Astrocyte of the cerebellum (primary cell): ENCODE data around the gene C1orf198.
A peak's percentile ranks its signal among the peaks of the same experiment; 100 is the strongest.

Source experiments
- DNase-seq: peaks from one replicate; pipeline ENCODE4 v3.0.0-alpha.2; 2011; ENCODE audit warnings: low read depth
- H3K4me3 ChIP-seq: 2 replicates; pipeline ENCODE4 v1.5.1; 2011; ENCODE audit warnings: mild to moderate bottlenecking, low read depth, low read length, moderate library complexity
- in situ Hi-C: cut with HindIII; loops from 2 replicates; pipeline ENCODE4 v1.10.0; 2017; ENCODE audit warnings: low sequenced_read_pairs
- TF ChIP-seq, protein P1 (sequence below): IDR thresholded peaks from 2 replicates; pipeline ENCODE4 v1.5.1; 2012; ENCODE audit warnings: low read length, low read depth, moderate library complexity, mild to moderate bottlenecking; ENCODE audit errors: missing control alignments

The C1orf198 gene

DNA sequence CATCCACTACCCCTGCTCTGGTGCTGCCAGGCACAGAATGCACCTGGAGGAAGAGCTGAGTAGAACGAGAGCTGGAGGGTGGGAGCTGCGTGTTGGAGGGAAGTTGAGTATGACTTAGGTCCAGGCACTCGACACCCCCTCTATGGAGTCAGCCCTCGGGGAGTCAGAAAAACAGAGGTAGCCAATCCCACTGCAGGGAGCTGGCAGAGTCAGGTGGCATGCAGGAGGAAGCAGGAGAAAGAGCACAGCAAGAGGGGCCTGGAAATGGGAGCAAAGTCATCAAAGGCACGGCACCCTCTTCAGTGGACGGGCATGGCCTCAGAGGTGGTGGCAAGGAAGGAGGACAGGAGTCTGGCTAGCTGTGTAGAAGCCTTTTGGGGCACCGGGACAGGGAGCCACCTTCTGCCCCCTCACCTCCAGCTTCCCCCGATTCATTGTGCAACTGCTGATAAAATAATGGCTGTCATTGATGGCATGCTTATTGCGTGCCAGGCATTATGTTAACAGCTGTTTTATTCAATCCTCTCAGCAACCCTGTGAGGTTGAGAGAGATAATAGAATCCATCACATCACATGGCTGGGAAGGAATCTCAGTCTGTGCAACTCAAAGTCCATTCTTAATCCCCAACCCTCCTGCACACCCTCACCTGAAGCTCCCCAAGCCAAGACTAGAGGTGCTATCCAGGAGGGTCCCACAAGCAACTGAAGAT lies 42.0 kb downstream of the C1orf198 start:
- in situ Hi-C loops: no loop called here

DNA sequence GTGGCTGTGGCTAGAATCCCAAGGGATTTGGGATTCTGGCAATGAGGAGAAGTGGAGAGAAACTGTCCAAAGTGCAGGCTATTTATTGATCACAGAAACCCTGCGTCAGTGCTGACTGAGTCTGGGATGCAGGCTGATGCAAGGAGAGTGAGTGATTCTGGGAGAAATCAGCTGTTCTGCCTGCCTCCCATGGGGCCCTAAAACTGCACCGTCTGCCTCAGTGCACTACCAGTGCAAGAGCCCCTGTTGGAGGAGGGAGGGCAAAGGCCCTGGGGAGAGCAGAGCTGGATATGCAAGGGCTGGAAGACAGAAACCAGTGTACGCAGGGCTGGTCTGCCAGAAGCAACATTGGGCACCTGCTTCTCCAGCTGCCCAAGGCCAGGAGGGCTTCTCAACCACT lies 42.6 kb downstream of the C1orf198 start:
- no peak overlapping the region for H3K4me3 ChIP-seq
- in situ Hi-C loops: no loop called here
- TF ChIP-seq, protein P1, sequence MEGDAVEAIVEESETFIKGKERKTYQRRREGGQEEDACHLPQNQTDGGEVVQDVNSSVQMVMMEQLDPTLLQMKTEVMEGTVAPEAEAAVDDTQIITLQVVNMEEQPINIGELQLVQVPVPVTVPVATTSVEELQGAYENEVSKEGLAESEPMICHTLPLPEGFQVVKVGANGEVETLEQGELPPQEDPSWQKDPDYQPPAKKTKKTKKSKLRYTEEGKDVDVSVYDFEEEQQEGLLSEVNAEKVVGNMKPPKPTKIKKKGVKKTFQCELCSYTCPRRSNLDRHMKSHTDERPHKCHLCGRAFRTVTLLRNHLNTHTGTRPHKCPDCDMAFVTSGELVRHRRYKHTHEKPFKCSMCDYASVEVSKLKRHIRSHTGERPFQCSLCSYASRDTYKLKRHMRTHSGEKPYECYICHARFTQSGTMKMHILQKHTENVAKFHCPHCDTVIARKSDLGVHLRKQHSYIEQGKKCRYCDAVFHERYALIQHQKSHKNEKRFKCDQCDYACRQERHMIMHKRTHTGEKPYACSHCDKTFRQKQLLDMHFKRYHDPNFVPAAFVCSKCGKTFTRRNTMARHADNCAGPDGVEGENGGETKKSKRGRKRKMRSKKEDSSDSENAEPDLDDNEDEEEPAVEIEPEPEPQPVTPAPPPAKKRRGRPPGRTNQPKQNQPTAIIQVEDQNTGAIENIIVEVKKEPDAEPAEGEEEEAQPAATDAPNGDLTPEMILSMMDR: no peak
- no peak for DNase-seq

More for the DNA sequence above, 42.0 kb downstream of the C1orf198 start:
- no peak overlapping the region for H3K4me3 ChIP-seq
- TF ChIP-seq, protein P1: no peak
- DNase-seq: no peak

DNA sequence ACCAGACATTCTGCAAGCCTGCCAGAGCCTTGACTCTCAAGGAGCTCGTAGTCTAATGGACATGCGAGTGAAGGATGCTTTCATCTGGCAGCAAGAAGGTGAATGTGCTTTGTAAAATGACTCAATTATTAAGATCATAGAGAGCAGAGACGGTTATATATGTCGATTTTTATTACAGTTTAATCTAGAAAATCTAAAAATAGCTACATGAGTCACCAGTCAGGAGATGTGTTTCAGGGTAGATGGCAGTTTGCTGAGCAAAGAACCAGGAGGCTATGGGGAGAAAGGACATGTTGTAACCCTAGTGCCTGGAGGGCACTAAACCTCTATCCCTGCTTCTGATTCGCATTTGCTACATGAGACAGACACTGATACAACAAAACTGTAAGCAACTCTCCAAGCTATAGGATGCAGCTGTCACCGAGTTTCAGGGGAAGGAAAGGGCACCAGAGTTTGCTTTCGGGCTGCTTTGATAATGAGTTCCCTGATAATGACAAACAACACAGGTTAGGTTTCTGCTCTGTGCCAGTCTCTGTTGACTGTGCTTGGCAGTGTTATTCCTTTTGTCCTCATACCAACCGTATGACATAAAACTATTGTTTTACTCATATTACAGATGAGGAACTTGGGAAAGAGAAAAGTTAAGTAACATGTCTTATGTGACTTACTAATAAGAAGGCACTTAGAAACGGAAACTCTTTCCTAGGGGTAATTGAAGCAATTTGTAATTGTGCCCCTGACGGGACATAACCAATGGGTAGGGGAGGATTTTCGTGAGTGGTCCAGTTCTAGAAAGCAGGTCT lies 43.2 kb downstream of the C1orf198 start:
- TF ChIP-seq, protein P1: no peak
- in situ Hi-C loops: no loop called here
- H3K4me3 ChIP-seq: no peak overlapping the region
- DNase-seq: peak; percentile 27

DNA sequence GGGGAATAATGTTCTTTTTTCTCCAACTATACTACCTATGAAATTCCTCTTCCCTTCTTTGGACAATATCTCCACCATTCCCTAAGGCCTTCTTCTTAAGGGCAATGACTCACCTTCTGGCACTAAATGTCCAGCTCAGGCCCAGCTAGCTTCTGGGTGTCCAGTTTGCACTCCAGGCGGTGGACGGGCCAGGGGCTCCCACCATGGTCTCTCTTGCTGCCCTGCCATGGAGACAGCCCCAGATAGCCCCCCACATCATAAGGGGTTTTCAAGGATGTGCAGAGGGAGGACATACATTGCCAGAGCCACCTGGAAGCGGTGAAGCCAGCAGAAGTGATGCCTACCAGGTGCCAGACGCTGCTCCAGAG lies 43.8 kb downstream of the C1orf198 start:
- no peak overlapping the region for H3K4me3 ChIP-seq
- in situ Hi-C loops: no loop called here
- TF ChIP-seq, protein P1: no peak
- no peak for DNase-seq

DNA sequence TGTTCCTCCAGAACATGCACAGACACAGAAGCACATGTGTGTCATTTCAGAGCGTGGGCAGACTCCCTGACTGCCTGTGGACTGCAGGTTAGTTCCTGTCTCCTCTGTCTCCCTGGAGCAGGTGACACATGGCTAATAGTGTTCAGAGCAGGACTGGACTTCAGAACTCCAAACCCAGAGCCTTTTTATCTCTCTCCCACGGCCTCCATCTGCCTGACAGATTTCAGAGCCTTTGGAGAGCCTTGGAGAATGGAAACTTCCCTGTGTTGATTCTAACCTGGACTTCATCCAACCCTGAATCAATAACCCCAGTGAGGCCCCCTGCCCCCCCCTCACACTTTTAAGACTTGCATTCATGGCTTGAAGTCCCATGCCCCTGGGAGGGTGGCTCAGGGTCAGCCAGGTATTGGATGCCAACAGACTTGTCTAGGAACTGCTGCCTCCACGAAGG lies 44.4 kb downstream of the C1orf198 start:
- H3K4me3 ChIP-seq: no peak overlapping the region
- TF ChIP-seq, protein P1: no peak
- no peak for DNase-seq
- in situ Hi-C loops: no loop called here

DNA sequence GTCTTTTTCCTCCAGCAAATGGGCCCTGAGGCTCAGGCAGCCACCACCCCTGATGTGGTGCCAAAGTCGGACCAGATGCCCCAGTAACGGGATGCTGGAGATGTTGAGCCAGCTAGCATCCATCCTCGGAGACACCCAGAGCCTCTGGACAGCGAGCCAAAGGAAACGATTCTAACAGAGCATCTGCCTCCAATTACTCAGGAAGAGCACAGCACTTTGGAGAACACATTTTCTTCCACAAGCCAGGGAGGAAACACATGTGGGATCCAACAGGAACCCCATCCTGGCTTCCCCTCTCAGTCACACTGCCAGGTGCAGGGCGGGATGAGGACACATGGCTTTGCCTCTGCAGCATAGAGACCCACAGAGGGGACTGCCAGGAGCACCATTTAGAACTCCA lies 44.9 kb downstream of the C1orf198 start:
- no peak overlapping the region for H3K4me3 ChIP-seq
- in situ Hi-C loops: no loop called here
- TF ChIP-seq, protein P1: no peak
- DNase-seq: no peak
